Smooth muscle cell (in vitro differentiated cells): ENCODE results near the gene MDM1. TPM values are rescaled to one million over a fixed set of nuclear protein-coding genes. Genes with fewer than 3 reads are reported as not detected.
A peak's percentile ranks its signal among the peaks of the same experiment; 100 is the strongest.

Experiments used
- DNase-seq: peaks from one replicate; lab custom pipeline; 2025; ENCODE audit not compliant: unreplicated experiment; lab: John Stamatoyannopoulos, UW
- H2AFZ ChIP-seq: fragments of 200-600 bp; sonication (generic); 2 replicates; pipeline ENCODE4 v1.6.0; 2016; ENCODE audit warnings: antibody characterized with exemption, low read depth, mild to moderate bottlenecking
- H3F3A ChIP-seq: fragments of 200-600 bp; sonication (generic); 2 replicates; pipeline ENCODE4 v1.6.0; 2017; ENCODE audit warnings: antibody characterized with exemption, low read depth
- H3K27ac ChIP-seq: fragments of 200-600 bp; sonication (generic); 2 replicates; pipeline ENCODE4 v1.5.1; 2016; ENCODE audit warnings: low read depth, mild to moderate bottlenecking
- H3K27me3 ChIP-seq: fragments of 200-600 bp; sonication (generic); 2 replicates; pipeline ENCODE4 v1.6.1; 2016; ENCODE audit warnings: low read depth, mild to moderate bottlenecking
- H3K36me3 ChIP-seq: fragments of 200-600 bp; sonication (generic); 2 replicates; pipeline ENCODE4 v1.5.1; 2016; ENCODE audit warnings: low read depth
- H3K4me1 ChIP-seq: fragments of 200-600 bp; sonication (generic); 2 replicates; pipeline ENCODE4 v1.5.1; 2016; ENCODE audit warnings: low read depth
- H3K4me2 ChIP-seq: fragments of 200-600 bp; sonication (generic); 2 replicates; pipeline ENCODE4 v1.6.0; 2016; ENCODE audit warnings: mild to moderate bottlenecking
- H3K4me3 ChIP-seq: fragments of 200-600 bp; sonication (generic); 2 replicates; pipeline ENCODE4 v1.5.1; 2016; ENCODE audit warnings: mild to moderate bottlenecking
- H3K79me2 ChIP-seq: fragments of 200-600 bp; sonication (generic); 2 replicates; pipeline ENCODE4 v1.6.0; 2016; ENCODE audit warnings: low read depth, mild to moderate bottlenecking
- H3K9ac ChIP-seq: fragments of 200-600 bp; sonication (generic); 2 replicates; pipeline ENCODE4 v1.6.0; 2016; ENCODE audit warnings: low read depth
- H3K9me3 ChIP-seq: fragments of 200-600 bp; sonication (generic); replicated peaks from 2 replicates; pipeline ENCODE4 v1.5.1; 2016; ENCODE audit warnings: low read depth
- H4K20me1 ChIP-seq: fragments of 200-600 bp; sonication (generic); 2 replicates; pipeline ENCODE4 v1.6.0; 2016; ENCODE audit warnings: low read depth
- CTCF ChIP-seq: fragments of 200-600 bp; sonication (generic); IDR thresholded peaks from 2 replicates; pipeline ENCODE4 v1.5.1; 2017; ENCODE audit warnings: borderline replicate concordance, mild to moderate bottlenecking, antibody characterized with exemption; ENCODE audit not compliant: insufficient read depth, poor library complexity, severe bottlenecking
- WGBS: methylation state at CpG from one replicate; pipeline ENCODE4 v1.1.7; 2016; ENCODE audit warnings: low lambda C conversion rate; 5-methylcytosine and 5-hydroxymethylcytosine counted together
- polyA plus RNA-seq: library from polyadenylated mRNA; unstranded; fragments of >200 nt; fragmentation: Nextera tagmentation; extraction: Ambion mirVana; gene quantifications from 2 replicates; pipeline ENCODE4 v1.2.1, GENCODE V29; 2016
- total RNA-seq: library from RNA; depleted of rRNA; stranded (reverse); fragments of >200 nt; gene quantifications from 2 replicates; pipeline ENCODE4 v1.2.3, GENCODE V29; 2014

MDM1 gene
- total and polyA plus RNA-seq, 2 experiments from 2014 or later, result 5.4 to 15.9 TPM

GRCh38 chr12:68332728-68333630, 817 bp upstream of the MDM1 start:
- Histone ChIP-seq H3K4me3 (peak overlapping the region; percentile 83), H3K27me3 (no peaks in the 10 kb centered on the region), H4K20me1 (no peaks in the 10 kb centered on the region), H3F3A (no peaks in the 10 kb centered on the region), H3K4me1 (peaks cover 9% of the 10 kb centered on the region), H2AFZ (peak overlapping the region; percentile 86), H3K79me2 (peaks cover 3% of the 10 kb centered on the region), H3K36me3 (no peaks in the 10 kb centered on the region), H3K9me3 (no peaks in the 10 kb centered on the region), H3K4me2 (peak overlapping the region; percentile 93), H3K9ac (peak overlapping the region; percentile 51), H3K27ac (no peak overlapping the region)
- DNase-seq, result no peak
- 48% methylated on average over 18 of the region's 18 CpGs for WGBS
- no peak for TF ChIP-seq CTCF

- 35% methylated on average over 9 of the region's 9 CpGs for WGBS
- H3K4me1 ChIP-seq, result peaks cover 11% of the 10 kb centered on the region
- H3F3A ChIP-seq, result no peaks in the 10 kb centered on the region
- H3K4me3 ChIP-seq, result peak overlapping the region; percentile 83
- H3K9ac ChIP-seq, result peak overlapping the region; percentile 42
- no peaks in the 10 kb centered on the region for H3K36me3 ChIP-seq
- no peaks in the 10 kb centered on the region for H3K27me3 ChIP-seq
- no peaks in the 10 kb centered on the region for H3K9me3 ChIP-seq
- peak overlapping the region; percentile 93 for H3K4me2 ChIP-seq
- no peak for TF ChIP-seq CTCF
- H2AFZ ChIP-seq, result peak overlapping the region; percentile 88
- H4K20me1 ChIP-seq, result no peaks in the 10 kb centered on the region
- H3K79me2 ChIP-seq, result peaks cover 3% of the 10 kb centered on the region
- H3K27ac ChIP-seq, result no peak overlapping the region
- no peak for DNase-seq
These were observed 678 bp downstream of the MDM1 start for GRCh38 chr12:68331500-68331868.

GRCh38 chr12:68327896-68328295, 4.3 kb downstream of the MDM1 start:
- Histone ChIP-seq H3K9me3 (no peaks in the 10 kb centered on the region), H3K27me3 (no peaks in the 10 kb centered on the region), H3K27ac (no peak overlapping the region), H2AFZ (no peak overlapping the region), H3K4me1 (peaks cover 11% of the 10 kb centered on the region), H3K79me2 (peaks cover 3% of the 10 kb centered on the region), H3F3A (no peaks in the 10 kb centered on the region), H4K20me1 (no peaks in the 10 kb centered on the region), H3K4me2 (no peak overlapping the region), H3K9ac (no peak overlapping the region), H3K36me3 (no peaks in the 10 kb centered on the region), H3K4me3 (no peak overlapping the region)
- no peak for DNase-seq
- TF ChIP-seq CTCF, result no peak
- 82% methylated on average over 3 of the region's 3 CpGs for WGBS

- H3K27me3 ChIP-seq, result no peaks in the 10 kb centered on the region
- no peak overlapping the region for H3K27ac ChIP-seq
- H3K4me2 ChIP-seq, result no peak overlapping the region
- H3F3A ChIP-seq, result no peaks in the 10 kb centered on the region
- no peak for DNase-seq
- TF ChIP-seq CTCF, result no peak
- no peak overlapping the region for H2AFZ ChIP-seq
- 94% methylated on average over 3 of the region's 3 CpGs for WGBS
- no peaks in the 10 kb centered on the region for H3K9me3 ChIP-seq
- H3K36me3 ChIP-seq, result no peaks in the 10 kb centered on the region
- peaks cover 2% of the 10 kb centered on the region for H3K79me2 ChIP-seq
- H3K4me3 ChIP-seq, result no peak overlapping the region
- H4K20me1 ChIP-seq, result no peaks in the 10 kb centered on the region
- peaks cover 11% of the 10 kb centered on the region for H3K4me1 ChIP-seq
- no peak overlapping the region for H3K9ac ChIP-seq
These were observed 5.4 kb downstream of the MDM1 start for GRCh38 chr12:68326716-68327115.
